Heart left ventricle (tissue), 13 donors: ENCODE data around the gene LCP1.

ENCODE experiments used
- POLR2A ChIP-seq, 2 donors: fragments of 450-650 bp; IDR thresholded peaks; one replicate each; pipeline ENCODE4 v1.6.1; 2017; ENCODE audit warnings: antibody characterized with exemption in 2 of 2, mild to moderate bottlenecking in 2 of 2, moderate library complexity in 2 of 2
- TF ChIP-seq, protein P1 (sequence below), 12 donors: fragments of 200-600 bp; sonication (generic) in 4 of 12; IDR thresholded peaks; one replicate each; pipeline versions ENCODE4 v1.5.0 to v1.8.0; 2018 to 2022; ENCODE audit warnings: antibody characterized with exemption in 12 of 12, mild to moderate bottlenecking in 5 of 12
- donor health status: ischemic (EF 13 %, LVEDD 7.1; RV severe dilation, severe dysfunction).
- donor health status: DM: no; HTN: yes; CAD: no.
- donor health status: DM: no; HTN: no; CAD: no.
- donor health status: ischemic (EF 25% LVEDD 6.9; RV normal size, moderate dysfunction).
- donor health status: ischemic (EF 25% LVEDD 5.7; RV mildly dilated, moderate dysfunction).
- donor health status: ischemic (EF 35%, LVEDD 5.7; RV mildly dilated, moderate dysfunction).
- donor health status: nonischemic (EF 11% LVEDD 7.7; RV severe dilation, severe dysfunction).
- donor health status: DM: yes; HTN: yes; CAD: no.
- donor health status: PGD.
- donor health status: ischemic (EF 29% LVEDD 5.4; RV normal size, mild dysfunction).
- donor health status: nonischemic (EF 23%, LVEDD 6.1; RV moderate dilation, normal function).

DNA sequence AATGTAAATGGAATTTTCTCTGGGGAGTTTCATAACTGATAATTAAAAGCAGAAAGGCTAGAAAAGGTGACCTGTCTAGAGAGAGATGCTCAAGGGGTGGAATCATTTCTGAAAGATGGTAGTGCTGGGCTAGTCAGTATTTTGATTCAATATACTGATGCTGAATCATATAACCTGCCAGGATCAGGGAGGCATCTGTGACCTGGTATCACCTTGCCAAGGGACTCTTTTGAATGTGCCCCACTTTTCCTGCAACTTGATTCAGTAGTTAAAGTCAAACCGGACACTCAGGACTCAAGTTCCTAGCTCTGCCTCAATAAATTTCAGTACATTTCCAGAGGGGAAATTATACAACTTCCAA, 15.8 kb downstream of the LCP1 start:
- TF ChIP-seq, protein P1, sequence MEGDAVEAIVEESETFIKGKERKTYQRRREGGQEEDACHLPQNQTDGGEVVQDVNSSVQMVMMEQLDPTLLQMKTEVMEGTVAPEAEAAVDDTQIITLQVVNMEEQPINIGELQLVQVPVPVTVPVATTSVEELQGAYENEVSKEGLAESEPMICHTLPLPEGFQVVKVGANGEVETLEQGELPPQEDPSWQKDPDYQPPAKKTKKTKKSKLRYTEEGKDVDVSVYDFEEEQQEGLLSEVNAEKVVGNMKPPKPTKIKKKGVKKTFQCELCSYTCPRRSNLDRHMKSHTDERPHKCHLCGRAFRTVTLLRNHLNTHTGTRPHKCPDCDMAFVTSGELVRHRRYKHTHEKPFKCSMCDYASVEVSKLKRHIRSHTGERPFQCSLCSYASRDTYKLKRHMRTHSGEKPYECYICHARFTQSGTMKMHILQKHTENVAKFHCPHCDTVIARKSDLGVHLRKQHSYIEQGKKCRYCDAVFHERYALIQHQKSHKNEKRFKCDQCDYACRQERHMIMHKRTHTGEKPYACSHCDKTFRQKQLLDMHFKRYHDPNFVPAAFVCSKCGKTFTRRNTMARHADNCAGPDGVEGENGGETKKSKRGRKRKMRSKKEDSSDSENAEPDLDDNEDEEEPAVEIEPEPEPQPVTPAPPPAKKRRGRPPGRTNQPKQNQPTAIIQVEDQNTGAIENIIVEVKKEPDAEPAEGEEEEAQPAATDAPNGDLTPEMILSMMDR (IDR thresholded peaks at IDR 0.05), result no peak
- TF ChIP-seq POLR2A (IDR thresholded peaks at IDR 0.05), result no peak
